SK-N-DZ (cell line): ENCODE data around the gene RASGRF1.

Experiments
- DNase-seq: peaks from one replicate; pipeline ENCODE4 v3.0.0-alpha.2; 2015; ENCODE audit warnings: low spot score

Gene RASGRF1

DNA sequence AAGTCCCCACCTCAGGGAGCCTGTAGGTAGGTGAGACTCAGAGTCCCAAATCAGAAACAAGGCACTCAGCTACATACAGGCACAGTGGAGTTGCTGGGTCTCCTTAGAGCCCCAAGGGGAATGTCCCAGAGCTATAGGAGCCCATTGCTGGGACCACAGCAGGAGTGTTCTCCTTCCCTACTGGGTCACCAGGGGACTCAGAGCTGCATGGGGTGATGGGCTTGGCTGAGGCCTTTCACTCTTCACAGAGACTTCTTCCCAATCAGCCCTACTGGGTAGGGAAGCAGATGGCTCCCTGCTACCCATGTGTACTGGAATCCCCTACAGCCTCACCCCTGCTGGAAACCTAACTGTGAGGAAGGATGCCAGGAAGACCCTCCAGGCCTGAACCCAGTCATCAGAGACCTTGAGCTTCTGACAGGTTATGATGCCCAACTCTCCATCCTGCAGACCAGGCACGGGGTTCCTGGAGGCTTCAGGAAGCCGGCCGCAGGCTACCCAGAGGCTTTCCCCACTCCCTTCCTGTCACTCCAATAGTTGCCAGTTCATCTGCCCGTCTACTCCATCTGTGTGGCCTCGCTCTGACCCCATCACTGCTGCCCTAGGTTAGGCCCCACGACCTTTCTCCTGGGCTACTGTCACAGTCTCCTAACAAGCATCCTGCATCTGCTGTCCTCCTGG is 24.0 kb downstream of the RASGRF1 start:
- DNase-seq, result no peak

DNA sequence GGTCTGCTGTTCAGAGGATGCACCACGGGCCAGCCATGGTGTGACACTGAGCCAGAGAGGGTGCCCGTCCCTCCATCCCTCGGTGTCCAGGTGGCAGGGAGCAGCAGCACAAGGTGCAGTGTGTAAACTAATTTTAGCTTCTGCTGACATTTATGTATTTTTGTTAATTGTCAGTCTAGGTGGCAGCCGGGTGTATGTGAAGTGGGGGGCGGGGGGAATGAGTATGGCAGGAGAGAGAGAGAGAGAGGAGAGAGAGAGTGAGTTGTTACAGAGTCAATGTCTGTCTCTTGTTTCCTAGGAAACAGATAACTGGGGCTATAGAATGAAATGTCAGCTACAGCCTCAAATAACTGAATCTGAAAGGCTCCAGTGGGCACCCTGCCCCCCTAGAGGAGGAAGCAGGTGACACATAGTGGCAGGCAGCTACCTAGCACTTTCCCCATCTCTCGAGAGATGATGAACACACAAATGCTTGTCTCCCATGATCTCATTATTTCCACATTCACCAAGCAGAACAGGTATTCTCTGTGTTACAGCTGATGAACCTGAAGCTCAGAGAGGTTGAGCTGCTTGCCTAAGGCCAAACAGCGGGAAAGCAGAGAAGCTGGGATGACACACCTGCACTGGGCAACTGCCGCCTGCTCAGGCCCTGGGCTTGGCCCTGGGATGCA is 24.7 kb downstream of the RASGRF1 start:
- no peak for DNase-seq

GRCh38 chr15:79065361-79065705 is 25.2 kb downstream of the RASGRF1 start:
- DNase-seq, result no peak

- DNase-seq, result no peak
Measured at GRCh38 chr15:79064496-79064895, 26.1 kb downstream of the RASGRF1 start.

DNA sequence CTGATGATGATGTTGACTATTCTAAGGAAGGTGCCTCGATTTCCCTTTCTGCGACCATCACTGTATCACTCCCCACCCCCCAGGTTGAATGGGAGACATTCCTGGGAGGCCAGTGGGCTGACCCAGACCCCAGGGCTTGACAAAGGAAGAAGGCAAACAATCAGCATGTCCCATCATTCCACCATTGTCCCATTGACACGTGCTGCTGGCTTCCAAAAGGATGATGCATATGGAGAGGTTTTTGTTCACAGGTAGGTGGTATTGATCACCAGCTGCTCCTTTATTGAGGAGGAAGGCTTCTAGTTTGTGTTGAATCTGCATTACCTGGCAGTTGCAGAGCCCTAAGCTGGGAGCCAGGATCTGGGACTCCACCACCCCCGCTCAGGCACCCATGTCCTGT is 30.4 kb downstream of the RASGRF1 start:
- no peak for DNase-seq

DNA sequence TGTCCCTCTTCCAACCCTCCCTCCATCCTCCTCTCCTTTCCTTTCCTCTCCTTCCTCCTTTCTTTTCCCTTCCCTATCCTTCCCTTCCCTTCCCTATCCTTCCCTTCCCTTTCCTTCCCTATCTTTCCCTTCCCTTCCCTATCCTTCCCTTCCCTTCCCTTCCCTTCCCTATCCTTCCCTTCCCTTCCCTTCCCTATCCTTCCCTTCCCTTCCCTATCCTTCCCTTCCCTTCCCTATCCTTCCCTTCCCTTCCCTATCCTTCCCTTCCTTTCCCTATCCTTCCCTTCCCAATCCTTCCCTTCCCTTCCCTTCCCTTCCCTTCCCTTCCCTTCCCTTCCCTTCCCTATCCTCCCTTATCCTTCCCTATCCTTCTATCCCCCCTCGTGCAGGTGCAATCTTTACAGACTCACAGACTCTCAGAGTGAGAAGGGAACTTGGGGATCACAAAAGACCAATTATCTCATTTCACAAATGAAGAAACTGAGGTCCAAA is 31.5 kb downstream of the RASGRF1 start:
- DNase-seq, result no peak

DNA sequence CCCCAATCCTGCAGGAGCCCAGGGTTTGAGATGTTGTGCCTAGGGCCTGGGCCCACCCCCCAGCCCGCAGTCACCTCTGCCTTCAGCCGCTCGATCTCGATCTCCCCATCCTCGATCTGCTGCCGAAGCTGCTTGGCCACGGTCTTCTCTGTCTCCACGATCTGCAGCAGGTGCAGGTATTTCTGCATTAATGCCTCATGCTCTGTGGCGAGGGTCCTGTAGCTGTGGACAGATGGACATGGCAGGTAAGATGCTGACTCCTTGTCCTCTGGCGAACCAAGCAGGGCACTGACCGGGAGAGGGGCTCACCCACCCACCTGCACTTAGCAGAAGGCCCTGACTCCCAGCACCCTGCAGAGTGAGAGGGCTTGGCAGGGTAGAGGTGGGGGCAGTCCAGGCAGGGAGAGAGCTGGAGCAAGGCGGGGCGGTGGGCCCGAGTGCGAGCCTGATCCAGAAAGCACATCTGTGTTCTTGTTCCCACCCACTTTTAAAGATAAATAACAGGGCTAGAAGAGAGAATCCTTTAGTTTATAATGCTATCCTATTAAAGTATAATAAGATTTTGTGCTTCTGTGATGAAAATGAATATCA is 32.2 kb downstream of the RASGRF1 start:
- no peak for DNase-seq

DNA sequence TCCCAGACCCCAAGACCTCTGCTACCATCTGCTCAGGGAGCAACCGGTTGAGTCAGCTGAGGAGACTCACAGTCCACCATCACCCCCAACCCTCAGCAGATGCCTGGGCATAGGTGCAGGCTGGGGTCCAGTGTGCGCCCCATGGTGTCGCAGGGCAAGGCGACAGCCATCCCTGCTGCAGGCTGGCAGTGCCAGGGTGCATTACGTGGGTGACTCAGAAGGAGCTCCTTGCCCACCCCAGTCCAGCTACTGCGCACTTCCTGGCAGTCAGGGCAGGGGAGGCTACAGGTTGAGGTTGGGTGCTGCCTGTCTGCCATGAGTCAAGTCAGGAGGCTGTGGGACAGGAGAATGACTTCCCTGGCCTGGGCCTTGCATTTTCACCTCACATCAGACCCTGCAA is 33.5 kb downstream of the RASGRF1 start:
- DNase-seq, result no peak

DNA sequence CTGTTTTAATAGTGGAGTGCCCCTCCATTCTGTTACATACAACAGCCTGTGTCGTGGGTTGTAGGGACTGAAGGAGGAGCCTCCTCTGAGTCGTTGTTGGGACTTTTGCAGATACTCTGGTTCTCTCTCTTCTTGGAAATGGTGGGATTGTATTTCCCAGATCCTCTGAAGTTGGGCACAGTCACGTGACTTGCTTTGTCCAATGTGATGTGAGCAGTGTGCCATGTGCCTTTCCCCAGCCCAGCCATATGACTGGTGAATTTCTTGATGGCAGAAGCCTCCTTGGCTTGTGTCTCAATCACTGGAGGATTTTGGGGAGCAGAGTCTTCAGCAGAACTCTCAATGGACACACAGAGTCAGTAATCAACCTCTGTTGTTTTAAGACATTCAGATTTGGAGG is 36.2 kb downstream of the RASGRF1 start:
- no peak for DNase-seq

GRCh38 chr15:79053894-79054293 is 36.7 kb downstream of the RASGRF1 start:
- DNase-seq, result no peak

DNA sequence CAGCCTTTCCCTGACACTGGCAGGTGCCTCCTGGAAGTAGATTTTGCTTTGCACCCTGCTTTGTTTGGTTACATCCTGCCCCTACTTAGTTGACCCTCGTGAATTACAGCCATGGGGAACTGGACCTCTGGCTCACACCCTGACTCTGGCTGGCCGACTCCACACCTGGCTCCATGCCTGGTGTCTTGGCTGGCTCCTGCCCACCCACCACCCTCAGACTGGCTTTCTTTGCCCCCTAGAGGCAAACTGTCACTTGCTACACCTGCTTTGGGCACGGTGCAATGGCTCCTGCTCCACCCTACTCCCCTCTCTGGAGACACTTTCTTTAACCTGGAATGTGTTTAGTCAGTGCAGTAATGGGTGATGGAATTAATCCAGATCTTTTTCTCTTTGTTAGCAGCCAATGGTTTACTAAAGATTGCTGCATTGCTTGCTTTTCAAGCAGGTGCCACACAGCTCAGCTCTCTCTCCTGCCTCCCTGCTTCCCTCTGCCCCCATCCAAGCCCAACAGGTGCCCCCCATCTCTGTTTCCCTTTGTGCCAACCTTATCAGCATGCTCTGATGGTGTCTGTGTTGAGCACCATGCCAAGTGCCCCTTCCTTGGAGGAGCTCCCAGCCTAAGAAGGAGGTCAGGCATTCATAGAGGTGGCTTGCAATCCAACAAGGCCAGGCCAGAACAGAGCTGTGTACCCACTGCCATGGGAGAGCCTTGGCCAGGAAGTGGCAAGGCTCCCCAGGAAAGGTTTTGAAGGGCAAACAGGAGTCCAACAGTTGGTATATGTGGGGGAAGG is 38.4 kb downstream of the RASGRF1 start:
- no peak for DNase-seq

- no peak for DNase-seq
Measured at GRCh38 chr15:79051029-79051428, 39.6 kb downstream of the RASGRF1 start.

GRCh38 chr15:79050341-79050740 is 40.2 kb downstream of the RASGRF1 start:
- DNase-seq, result no peak

- no peak for DNase-seq
Measured at GRCh38 chr15:79049416-79049815, 41.2 kb downstream of the RASGRF1 start.

GRCh38 chr15:79047676-79048439 is 42.7 kb downstream of the RASGRF1 start:
- DNase-seq, result no peak

- no peak for DNase-seq
Measured at GRCh38 chr15:79046691-79047404, 43.7 kb downstream of the RASGRF1 start.

- DNase-seq, result no peak
Measured at GRCh38 chr15:79045041-79045440, 45.5 kb downstream of the RASGRF1 start.

- DNase-seq, result no peak
Measured at GRCh38 chr15:79042213-79042928, 48.2 kb downstream of the RASGRF1 start.

- no peak for DNase-seq
Measured at GRCh38 chr15:79041601-79042168, 48.9 kb downstream of the RASGRF1 start.

DNA sequence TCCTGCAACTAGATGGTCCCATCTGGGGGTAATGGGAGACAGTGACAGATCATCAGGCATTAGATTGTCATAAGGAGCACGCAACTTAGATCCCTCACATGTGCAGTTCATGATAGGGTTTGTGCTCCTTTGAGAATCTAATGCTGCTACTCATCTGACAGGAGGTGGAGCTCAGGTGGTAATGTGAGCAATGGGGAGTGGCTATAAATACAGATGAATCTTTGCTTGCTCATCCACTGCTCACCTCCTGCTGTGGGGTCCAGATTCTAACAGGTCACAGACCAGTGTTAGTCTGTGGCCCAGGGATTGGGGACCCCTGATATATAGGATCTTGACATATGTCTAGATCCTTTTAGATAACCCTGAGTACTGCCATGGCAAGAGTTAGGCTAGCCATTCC is 52.7 kb downstream of the RASGRF1 start:
- DNase-seq, result no peak
